Measurements from ENCODE around the gene REELD1.

The REELD1 gene

DNA sequence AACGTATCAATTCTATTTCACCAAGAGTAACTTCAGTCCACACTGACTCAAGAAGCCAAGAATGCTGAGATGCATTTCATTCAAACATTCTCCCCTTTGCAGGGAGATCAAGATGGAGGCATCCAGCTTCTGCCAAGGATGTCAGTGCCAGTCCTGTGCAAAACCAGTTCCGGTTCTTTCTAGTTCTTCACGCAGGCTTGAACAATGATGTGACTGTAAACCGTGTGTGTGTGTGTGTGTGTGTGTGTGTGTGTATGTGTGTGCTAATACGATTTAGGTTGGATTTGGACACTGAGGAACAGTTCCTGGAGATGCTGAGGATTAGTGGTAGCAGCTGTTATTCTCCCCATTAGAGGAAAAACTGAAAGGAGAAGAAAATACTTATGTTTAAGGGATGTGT, at the start of gene REELD1:
Gene REELD1 (plus strand): TSS at position 301 of the 400 bp plus-strand sequence. CDS start 2,415 bp downstream, outside the sequence.
- FAIRE-seq (no peak), DNase-seq (ENCODE audit: insufficient read length, low spot score) (no peak)

DNA sequence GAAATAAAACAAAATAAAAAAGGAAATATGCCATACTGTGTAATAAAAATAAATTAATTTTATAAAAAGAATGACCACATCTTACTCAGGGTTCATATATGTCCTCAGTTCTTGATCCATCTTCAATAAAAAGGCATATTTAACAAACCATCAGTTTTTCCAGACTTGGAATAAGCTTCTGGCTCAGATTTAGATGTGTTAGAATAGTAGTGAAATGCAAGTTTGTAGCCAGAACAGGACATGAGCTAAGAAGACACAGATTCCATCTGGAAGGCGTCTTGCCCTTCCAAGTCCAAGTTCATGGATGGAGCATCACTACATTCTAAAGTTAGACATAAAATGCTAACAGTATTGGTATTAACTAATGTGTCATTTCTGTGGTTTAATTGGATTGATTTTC, 49.1 kb upstream of the REELD1 start:
- FAIRE-seq, result no peak
- DNase-seq (ENCODE audit: insufficient read length, low spot score), result no peak

DNA sequence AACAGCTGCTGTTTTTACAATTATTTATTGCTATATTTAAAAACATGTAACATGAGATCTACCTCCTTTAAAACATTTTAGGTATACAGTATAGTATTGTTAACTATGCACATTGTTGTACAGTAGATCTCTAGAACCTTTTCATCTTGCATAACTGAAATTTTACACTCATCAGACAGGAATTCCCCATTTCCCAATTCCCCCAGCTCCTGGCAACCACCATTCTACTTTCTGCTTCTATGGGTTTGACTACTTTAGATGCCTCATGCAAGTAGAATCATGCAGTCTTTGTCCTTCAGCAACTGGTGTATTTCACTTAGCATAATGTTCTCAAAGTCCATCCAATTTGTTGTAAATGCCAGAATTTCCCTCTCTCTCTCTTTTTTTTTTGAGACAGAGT, 48.5 kb upstream of the REELD1 start:
- DNase-seq (ENCODE audit: insufficient read length, low spot score) (no peak), FAIRE-seq (no peak)

DNA sequence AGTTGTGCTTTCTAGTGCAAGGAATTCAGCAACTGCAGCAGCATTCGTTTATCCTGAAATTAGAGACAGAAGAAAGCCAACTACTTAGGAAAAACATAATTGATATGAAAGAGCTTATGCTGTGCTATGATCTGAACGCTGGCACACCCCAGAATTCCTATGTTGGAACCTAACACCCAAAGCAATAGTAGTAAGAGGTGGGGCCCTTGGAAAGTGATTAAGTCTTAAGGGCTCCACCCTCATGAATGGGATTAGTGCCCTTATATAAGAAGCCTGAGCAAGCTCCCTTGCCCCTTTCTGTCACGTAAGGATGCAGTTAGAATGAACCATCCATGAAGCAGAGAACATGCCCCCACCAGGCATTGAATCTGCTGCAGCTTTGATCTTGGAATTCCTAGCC, 44.2 kb upstream of the REELD1 start:
- FAIRE-seq (no peak), DNase-seq (ENCODE audit: insufficient read length, low spot score) (no peak)

DNA sequence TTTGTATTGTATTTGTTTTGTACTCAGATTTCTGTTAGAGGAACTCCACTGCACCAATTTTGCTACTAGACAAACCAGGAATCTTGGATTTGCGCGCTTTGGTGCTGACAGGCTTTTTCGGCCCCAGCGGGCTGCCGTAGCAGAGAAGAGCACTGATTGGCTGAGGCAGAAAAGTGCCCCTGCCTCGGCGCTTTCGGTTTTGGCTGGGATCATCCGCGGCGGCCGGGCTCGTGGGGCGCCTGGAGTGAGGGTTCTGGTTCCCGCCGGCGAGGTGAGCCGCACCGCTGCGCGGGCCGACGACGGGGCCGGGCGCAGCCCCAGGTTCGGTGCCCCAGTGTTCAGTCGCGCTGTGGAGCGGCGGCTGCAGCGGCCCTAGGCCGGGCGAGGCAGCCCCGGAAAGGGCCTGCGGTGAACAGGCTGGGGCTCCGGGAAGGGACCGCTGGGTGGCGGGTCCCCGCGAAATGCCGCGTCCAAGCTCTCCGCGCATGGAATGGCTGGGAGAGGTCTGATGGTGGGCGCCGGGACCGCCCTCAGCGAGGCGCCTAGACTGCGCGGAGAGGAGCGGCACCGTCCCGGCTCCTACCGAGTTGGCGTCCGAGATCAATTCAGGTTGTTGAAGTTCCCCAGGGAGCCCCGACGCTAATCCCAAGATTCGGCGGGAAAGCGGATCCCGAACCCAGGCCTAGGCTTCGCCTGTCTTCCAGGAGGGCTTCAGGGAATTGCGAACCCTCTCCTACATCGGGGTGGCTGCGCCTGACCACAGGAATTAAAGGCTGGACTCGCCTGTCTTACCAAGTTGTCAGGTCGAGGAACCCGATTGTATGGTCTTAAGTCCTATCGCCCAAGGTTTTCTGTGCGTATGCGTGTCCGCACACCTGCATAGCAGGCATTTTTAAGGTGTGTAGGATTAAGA, 38.5 kb upstream of the REELD1 start, which contains the start of gene LSM6:
Gene LSM6 (plus strand): TSS at position 178 of the 913 bp plus-strand sequence. CDS start 7,204 bp downstream, outside the sequence.
- FAIRE-seq (no peak), DNase-seq (ENCODE audit: insufficient read length, low spot score) (peak; percentile 80)

DNA sequence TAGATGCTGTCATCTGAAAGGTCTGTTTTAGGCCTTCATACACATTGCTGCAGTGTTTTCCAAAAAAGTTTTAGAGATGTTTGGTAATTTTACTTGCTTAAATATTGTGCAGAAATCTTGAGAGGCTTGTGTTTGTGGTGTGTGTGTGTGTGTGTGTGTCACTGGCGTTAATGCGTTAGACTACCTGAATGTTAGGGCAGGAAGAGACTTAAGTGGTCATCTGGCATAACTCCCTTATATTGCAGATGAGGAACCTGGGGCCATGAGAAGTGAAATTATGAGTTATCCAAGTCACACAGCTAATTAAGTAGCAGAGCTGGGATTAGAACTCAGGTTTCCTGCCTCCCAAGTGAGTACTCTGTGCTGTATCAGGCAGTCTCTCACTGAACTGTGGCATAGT, 37.4 kb upstream of the REELD1 start:
- FAIRE-seq, result no peak
- no peak for DNase-seq (ENCODE audit: insufficient read length, low spot score)

DNA sequence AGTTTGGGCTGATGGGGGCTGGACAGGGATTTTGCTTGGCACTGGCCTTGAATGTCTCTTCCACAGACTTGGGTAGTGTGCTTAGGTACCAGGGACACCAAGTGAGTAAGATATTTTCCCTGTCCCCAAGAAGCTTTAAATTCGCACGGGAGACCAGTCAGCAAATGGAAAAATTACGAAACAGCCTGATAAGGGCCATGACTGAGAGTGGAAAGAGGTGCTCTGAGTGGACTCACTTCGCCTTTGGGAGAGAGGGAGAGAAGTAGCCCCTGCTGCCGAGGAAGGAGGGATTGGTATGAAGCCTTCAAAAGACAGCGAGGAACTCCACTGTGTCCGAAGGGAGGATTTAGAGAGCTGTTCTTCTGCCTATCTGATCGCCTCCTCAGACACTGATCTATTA, 36.2 kb upstream of the REELD1 start:
- no peak for DNase-seq (ENCODE audit: insufficient read length, low spot score)
- FAIRE-seq, result no peak

DNA sequence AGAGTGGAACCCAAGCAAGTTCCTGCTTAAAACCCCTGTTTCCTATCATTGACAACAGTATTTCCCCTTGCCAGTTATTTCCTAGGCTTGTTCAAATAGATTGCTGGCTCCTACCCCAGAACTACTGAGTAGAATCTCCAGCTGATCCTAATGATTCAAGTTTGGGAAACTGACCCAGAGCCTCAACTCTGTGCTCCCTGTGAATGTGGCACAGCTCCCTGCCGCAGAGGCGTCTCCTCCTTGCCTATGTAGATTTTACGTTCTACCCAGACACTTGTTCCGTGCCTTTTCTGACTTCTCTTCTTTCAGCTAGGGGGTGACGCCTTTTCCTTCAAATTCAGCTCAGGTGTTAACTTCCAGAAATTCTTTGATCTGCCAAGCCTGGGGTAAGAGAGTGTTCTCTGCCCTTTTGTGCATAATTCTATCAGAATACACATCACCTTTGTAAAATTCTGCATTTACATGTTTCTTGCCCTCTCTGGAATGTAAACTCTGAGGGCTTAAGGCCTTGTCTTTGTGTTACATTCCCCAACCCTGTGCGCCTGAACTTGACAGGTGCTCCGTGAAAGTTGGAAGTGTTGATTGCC, 34.5 kb upstream of the REELD1 start:
- no peak for DNase-seq (ENCODE audit: insufficient read length, low spot score)
- FAIRE-seq, result no peak

DNA sequence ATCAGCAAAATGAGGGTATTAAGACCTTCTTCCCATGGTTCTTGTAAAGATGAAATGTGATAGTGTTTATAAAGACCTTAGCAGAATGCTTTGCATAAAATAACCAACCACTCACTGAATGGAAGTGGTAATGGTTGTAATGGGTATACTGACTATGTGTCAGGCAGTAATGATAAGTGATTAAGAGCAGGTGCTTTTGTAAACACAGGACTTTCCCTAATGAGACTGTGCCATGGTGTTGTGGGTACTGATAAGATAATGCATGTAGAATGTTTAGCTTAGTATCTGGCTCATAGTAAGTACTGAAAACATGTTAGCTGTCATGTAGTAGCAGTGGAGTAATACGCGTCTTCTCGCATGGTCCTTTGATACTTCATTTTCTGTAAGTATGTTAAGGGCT, 31.9 kb upstream of the REELD1 start:
- FAIRE-seq, result no peak

DNA sequence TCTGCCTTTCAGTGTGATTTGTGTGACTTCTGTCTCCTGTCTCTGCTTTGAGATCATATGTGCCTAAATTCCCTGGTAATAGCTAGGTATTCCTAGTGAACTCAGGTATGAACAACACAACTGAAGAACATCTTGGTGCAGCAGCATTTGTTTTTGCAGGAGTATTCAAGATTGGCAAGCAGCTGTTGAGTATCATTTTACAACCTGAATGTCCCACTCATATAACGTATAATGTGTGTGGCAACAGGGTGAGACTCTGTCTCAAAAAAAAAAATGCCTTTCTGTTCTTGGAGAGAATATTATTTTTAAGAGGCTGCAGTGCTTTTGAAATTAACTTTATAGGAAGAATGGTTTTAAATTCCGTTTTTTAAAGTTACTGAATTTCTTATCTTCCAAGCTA, 31.1 kb upstream of the REELD1 start:
- DNase-seq (ENCODE audit: insufficient read length, low spot score), result no peak
- no peak for FAIRE-seq

More for the DNA sequence above, 31.9 kb upstream of the REELD1 start:
- no peak for DNase-seq (ENCODE audit: insufficient read length, low spot score)

DNA sequence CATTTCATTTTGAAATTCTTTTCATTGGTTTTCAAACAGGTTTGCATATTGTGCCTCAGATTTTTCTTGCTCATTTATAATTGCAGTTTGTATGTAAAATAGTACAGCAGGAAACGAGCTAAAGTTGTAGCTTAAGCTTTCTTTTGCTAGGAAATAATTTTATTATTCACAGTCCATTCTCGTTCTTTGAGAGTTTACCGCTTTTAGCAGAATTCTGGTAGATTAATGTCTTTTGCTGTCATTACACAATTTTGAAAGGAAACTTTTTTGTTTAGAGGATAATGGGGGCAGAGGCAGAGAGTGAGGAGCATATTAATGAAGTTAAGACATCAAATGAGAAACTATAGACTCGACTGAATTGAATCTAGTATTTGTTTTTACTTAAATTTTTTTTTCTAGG, 28.3 kb upstream of the REELD1 start:
- DNase-seq (ENCODE audit: insufficient read length, low spot score) (no peak), FAIRE-seq (no peak)

DNA sequence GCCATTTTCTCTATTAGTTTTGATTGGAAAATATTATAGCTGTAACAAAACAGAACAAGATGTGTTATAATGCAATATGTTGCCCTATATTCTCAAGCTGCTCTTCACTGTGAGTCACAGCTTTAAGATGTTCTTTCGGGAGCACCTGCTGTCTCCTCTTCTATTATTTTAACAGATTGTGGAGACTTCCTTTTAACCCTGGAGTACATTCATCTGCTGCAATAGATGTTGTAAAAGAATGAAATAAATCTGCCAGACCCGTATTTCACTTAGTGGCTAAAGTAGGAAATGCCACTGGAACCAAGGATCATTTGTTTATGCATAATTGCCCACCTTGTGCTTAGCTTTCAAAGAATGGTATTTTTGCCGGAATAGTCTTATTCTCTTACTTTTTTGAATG, 27.7 kb upstream of the REELD1 start:
- FAIRE-seq (no peak), DNase-seq (ENCODE audit: insufficient read length, low spot score) (no peak)

DNA sequence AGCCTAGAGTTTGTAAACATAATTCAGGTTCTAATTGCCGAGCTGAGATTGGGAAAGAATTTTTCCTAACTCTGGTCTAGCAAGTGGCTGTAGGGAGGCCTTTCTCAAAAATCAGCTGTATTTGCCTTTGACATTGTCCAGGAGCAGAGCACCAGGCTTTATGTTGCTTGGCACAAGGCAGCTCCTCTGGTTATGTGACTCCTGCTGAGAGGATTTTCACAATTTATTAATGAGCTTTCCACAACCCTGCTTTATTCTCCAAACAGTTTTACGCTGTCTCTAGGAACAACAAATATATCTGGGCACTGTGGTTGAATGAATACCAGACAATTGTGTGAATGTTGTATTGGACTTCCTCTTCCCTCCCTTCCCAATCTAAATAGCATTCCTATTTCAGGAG, 23.9 kb upstream of the REELD1 start:
- DNase-seq (ENCODE audit: insufficient read length, low spot score), result no peak
- FAIRE-seq, result no peak

DNA sequence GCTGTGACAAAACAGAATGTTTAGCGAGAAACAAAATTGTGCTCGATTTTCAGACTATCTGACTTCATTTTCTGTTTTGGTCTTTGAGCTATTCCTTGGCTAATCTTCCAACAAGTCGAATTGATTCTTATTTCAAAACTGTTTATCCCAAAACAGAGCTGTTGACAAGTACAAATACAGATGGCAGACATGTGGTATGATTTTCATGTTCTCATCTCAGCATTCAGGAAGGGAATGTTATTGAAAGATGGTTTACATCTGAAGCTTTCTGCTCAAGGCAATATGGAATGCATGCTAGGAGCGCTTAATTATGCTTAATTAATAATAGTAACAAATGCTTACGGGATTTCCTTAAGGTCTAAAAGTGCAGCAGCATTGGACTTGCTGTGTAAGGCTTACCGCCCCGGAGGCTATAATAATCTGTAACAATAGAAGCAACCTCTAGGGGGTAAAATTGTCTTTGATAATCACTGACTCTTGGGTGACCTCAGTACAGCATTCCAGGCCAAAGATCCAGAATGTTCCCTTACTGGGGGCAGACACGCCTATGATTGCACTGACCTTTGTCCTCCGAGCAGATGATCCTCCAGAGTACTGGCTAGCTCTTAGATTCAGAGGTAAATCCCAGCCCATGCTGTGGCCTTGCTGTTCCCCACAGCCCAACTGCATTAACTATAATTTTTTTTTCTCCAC, 22.4 kb upstream of the REELD1 start:
- DNase-seq (ENCODE audit: insufficient read length, low spot score), result no peak
- no peak for FAIRE-seq

DNA sequence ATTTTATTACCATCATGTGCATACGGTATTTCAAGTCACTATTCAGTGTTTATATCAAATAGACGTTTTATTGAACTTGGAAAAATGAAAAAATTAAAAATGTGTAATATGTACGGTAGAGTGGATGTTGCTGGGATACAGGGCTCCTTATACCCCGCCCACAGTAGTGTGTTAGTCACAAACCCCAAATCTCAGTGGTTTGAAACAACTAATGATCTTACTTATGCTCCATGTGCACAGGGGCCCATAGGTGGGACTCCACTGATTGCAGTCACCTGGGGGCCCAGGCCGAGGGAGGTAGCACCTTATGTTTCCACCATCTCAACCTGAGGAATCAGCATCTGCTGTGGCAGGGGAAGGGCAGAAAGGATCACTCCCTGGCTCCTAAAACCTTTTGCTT, 20.7 kb upstream of the REELD1 start:
- FAIRE-seq (no peak), DNase-seq (ENCODE audit: insufficient read length, low spot score) (no peak)

DNA sequence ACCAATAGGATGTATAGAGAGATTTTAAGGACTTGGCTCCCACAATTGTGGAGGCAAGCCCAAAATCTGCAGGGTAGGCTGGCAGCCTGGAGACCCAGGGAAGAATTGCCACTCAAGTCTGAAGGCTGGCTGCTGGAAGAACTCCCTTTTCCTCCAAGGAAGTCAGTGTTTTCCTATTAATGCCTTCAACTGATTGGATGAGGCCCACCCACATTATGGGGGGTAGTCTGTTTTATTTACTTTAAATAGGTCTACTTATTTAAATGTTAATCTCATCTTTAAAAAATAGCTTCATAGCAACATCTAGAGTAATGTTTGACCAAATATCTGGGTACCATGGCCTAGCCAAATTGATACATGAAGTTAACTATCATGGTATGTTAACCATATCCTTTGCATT, 20.1 kb upstream of the REELD1 start:
- DNase-seq (ENCODE audit: insufficient read length, low spot score) (no peak), FAIRE-seq (no peak)

DNA sequence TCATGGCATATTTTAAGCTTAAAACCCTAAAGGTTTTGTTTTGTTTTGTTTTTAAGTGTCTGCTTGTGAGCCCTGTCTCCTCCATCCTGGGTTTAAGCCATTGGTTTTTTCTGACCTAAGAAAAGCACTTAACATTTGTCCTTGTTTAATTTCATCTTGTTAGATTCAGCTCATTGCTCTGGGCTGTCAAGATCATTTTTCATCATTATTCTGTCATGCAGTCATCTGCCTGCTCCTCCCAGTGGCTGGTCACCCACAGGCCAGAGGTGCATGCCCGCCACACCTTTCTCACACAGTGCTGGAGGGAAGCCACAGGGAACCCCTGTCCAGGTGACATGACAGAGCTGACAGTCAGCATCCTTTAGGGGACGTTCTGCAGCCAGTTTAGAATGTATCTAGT, 11.7 kb upstream of the REELD1 start:
- FAIRE-seq (no peak), DNase-seq (ENCODE audit: insufficient read length, low spot score) (no peak)

DNA sequence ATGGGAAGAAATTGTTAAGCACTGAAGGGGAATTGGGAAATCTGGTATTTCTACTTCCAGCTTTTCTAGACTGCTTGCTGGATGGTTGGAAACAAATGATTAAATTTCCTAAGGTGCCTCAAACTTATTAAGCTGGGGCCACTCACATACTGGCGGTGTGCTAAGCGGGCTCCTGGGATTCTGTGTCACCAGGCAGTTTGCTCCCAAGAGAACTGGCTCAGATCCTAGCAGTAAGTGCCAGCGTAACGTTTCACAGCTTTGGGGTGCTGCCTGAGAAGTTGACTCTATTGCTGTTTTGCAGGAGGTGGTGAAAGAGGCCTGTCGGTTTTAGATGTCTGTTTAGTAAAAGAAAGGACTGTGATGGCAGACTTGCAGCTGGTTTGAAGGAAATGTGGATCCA, 6.9 kb upstream of the REELD1 start:
- FAIRE-seq (no peak), DNase-seq (ENCODE audit: insufficient read length, low spot score) (no peak)

DNA sequence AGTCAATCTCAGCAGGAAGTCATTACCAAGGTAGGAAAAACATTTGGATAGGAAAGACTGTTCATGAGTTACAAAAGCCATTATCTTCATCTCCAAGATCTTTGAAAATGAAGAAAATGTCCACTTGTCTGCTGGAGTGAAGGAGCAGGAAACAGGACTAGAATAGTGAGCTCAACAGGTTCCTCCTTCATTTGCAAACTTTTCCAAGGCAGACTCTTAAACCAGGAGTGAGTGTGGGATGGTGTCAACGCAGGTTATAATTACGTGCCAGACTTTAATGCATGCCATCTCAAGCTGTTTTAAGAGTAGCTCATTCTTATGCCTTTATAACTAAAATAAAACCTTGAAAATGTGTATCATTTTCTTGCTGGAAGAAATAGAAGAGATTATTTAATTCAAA, 3.4 kb upstream of the REELD1 start:
- no peak for FAIRE-seq
- no peak for DNase-seq (ENCODE audit: insufficient read length, low spot score)

DNA sequence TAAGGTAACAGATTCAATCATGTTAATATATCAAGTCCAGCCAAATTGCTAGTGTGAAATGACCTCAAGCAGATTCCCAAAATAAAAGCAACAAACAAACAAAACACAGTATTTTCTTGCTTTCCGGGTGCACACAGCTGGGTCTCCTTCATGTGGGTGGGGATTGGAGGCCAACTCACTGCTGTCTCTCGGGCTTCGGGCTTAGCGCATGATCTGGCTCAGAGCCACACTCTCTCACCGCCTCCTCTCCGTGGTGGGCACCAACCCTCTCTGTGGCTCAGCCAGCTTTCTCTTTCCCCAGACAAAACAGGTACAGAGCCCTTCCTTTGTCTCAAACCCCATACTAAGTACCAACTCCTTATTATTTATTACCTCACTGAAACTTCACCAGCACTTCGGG, 2.9 kb upstream of the REELD1 start:
- FAIRE-seq (no peak), DNase-seq (ENCODE audit: insufficient read length, low spot score) (no peak)

DNA sequence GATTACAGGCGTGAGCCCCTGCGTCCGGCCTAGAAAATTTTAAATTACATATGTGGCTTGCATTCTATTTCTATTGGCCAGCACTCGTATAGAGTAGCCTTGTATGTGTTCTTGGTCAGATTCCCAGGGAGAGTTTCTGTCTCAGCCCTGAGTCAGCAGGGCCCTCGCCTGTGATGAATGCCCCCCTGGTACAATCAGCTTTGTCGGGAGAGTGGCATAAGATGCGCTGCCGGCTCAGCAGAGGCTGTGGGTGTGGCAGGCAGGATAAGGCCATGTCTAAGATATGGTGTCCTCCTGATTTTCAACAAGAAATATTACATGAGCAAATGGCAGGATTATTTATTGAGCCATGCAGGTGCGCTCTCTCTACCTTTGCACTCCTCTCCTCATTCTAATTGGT, 1.6 kb upstream of the REELD1 start:
- FAIRE-seq (no peak), DNase-seq (ENCODE audit: insufficient read length, low spot score) (no peak)

DNA sequence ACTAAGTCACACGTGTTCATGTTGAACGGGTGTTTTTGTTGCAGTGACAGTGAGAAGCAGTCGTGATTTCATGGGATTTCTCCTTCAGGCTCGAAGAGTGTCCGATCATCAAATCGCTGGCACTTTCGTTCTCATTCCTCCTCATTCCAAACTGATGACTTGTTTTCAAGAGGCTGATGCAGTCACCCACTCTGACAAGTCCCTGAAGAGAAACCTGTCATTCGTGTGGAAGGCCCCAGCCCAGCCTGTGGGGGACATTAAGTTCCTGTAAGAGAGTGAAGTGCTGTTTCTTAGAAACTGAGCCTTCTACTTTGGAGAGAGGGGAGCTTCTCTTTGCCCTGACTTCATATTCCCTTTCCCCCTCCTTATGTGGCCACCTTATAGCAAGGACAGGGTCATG, 8.0 kb downstream of the REELD1 start:
- FAIRE-seq, result no peak

More for the DNA sequence above, 8.0 kb downstream of the REELD1 start:
- DNase-seq (ENCODE audit: insufficient read length, low spot score), result peak; percentile 76

All from HTR-8/SVneo (cell line).